Psoas muscle (tissue), 8 donors: ENCODE results near the gene SP3. TPM values are rescaled to one million over a fixed set of nuclear protein-coding genes. Genes with fewer than 3 reads are reported as not detected.
A peak's percentile ranks its signal among the peaks of the same experiment; 100 is the strongest.

Experiments
- ATAC-seq, 4 donors: fragments of 200-7000 bp; cut with Tn5 transposase; one replicate each; pipeline ENCODE4 v1.9.1; 2020; ENCODE audit warnings: moderate library complexity in 3 of 4, mild to moderate bottlenecking in 2 of 4
- DNase-seq, 2 donors: peaks; one replicate each; pipeline ENCODE4 v3.0.0-alpha.2; 2020
- H3K27ac ChIP-seq: fragments of 200-600 bp; one replicate; pipeline ENCODE4 v1.8.0; 2022
- H3K27me3 ChIP-seq, 3 donors: fragments of 200-600 bp in 1 of 3; one replicate each; pipeline versions ENCODE4 v1.6.1 to v1.8.0; 2013 to 2022; ENCODE audit warnings: low read length in 2 of 3, mild to moderate bottlenecking in 2 of 3, moderate library complexity in 1 of 3; ENCODE audit not compliant: insufficient read depth in 3 of 3
- H3K36me3 ChIP-seq, 2 donors: fragments of 200-600 bp in 1 of 2; one replicate each; pipeline versions ENCODE4 v1.6.1 to v1.8.0; 2013 to 2022; ENCODE audit warnings: low read depth in 1 of 2, mild to moderate bottlenecking in 1 of 2, moderate library complexity in 1 of 2; ENCODE audit not compliant: insufficient read depth in 1 of 2
- H3K4me1 ChIP-seq: fragments of 200-600 bp; one replicate; pipeline ENCODE4 v1.8.0; 2022
- H3K4me3 ChIP-seq: fragments of 200-600 bp; one replicate; pipeline ENCODE4 v1.8.0; 2022; ENCODE audit warnings: mild to moderate bottlenecking
- H3K9me3 ChIP-seq: fragments of 200-600 bp; one replicate; pipeline ENCODE4 v1.8.0; 2022
- CTCF ChIP-seq: fragments of 200-600 bp; IDR thresholded peaks from one replicate; pipeline ENCODE4 v1.8.0; 2022; ENCODE audit warnings: antibody characterized with exemption
- WGBS, 3 donors: extraction: QIAGEN DNeasy Blood & Tissue Kit; methylation state at CpG; one replicate each; pipeline versions ENCODE4 v1.1.6 to v1.1.7; 2013; 5-methylcytosine and 5-hydroxymethylcytosine counted together
- intact Hi-C, 2 donors: fragments of 100-400 bp; cut with DNase I; formaldehyde crosslinking; loops; one replicate each; pipeline versions ENCODE4 v1.11.0 to v1.14.2; 2022
- polyA plus RNA-seq, 3 donors: library from polyadenylated mRNA; stranded (reverse); fragments of 200-250 nt; gene quantifications; one replicate each; pipeline ENCODE4 v1.2.3, GENCODE V29; 2013
- total RNA-seq, 4 donors: library from RNA; stranded (reverse); fragmentation: NEBNext Ultra II Directional in 2 of 4; extraction: Animal tissue kit (Norgen Biotek cat#: 25700) in 2 of 4; gene quantifications; one replicate each; pipeline versions ENCODE4 v1.2.1 to v1.2.4, GENCODE V29; 2021 to 2023
- donor health status: healthy with polysubstance abuse.
- donor health status: DM: no; HTN: no; CAD: no; lungs with moderate emphysema.
- donor health status: Bipolar disorder and iron deficiency.
- donor health status: healthy.
- donor health status: DM: yes; HTN: yes; CAD: no.
- donor health status: DM: no; HTN: no; CAD: no.
- donor health status: DM: no; HTN: no; CAD: no.
- donor health status: DM: yes; HTN: yes; CAD: no.

The SP3 gene
- total and polyA plus RNA-seq, 7 donors, result 13.9 to 52.0 (median 38.2) TPM

GRCh38 chr2:173865971-173866873 lies 99.0 kb downstream of the SP3 start:
- ATAC-seq (no peak), DNase-seq (no peak)
- Histone ChIP-seq H3K9me3 (no peaks in the 10 kb centered on the region), H3K27me3 (no peaks in the 10 kb centered on the region), H3K27ac (no peak overlapping the region), H3K4me1 (peaks cover 5% of the 10 kb centered on the region), H3K36me3 (no peaks in the 10 kb centered on the region), H3K4me3 (no peak overlapping the region)
- intact Hi-C loops, result no loop called here
- TF ChIP-seq CTCF, result no peak
- WGBS, 3 donors, result 61 to 68% (median 66%) methylated on average over 12 of the region's 12 CpGs

DNA sequence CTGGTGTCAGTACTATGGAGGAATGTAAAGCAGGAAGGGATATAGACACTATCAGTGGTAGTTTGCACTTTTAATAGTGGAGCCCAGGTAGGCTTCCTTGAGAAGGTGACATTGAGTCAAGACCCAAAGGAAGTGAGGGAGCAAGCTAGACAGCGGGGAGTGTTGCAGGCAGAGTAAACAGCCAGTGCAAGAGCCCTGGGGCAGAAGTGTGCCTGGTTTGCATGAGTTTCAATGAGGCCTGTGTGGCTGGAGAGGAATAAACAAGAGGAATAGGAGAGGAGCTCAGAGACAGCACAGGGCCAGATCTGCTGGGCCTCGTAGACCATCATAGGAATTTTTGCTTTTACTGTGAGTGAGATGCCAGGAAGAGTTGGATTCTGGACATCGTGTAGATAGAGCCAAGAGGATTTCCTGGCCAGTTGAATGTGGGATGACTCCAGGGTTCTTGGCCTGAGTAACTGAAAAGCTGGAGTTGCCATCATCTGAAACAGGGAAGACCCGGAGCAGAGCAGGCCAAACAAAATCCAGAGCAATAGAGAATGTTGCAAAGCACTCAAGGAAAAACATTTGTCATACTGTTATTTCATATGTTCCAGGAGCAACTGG lies 102.5 kb downstream of the SP3 start:
- peaks cover 5% of the 10 kb centered on the region for H3K4me1 ChIP-seq
- 41 to 50% (median 46%) methylated on average over 4 of the region's 4 CpGs for WGBS, 3 donors
- intact Hi-C loops, result no loop called here
- H3K27ac ChIP-seq, result no peak overlapping the region
- no peak for DNase-seq
- no peaks in the 10 kb centered on the region for H3K27me3 ChIP-seq
- H3K4me3 ChIP-seq, result no peak overlapping the region
- H3K36me3 ChIP-seq, result no peaks in the 10 kb centered on the region
- no peaks in the 10 kb centered on the region for H3K9me3 ChIP-seq
- no peak for TF ChIP-seq CTCF
- peak in 1 of 4 donors; percentile 42 for ATAC-seq

DNA sequence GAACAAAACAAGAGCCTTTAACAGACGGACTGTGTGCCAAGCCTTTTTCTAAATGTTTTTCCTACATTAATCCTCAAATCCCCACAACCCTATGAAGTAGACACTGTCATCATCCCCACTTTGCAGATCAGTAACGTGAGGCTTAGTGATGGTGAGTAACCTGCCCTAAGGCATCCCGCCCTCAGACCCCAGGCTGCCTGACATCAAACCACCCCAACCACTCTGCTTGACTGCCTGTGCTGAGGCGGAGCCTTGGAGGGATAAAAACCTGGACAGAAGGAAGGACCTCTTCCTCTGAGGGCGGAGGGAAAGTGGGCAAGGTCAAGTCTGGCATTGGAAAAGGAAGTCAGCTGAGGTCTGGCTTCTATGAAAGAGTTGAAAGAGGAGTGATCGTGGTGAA lies 104.6 kb downstream of the SP3 start:
- Histone ChIP-seq H3K36me3 (no peaks in the 10 kb centered on the region), H3K4me1 (no peaks in the 10 kb centered on the region), H3K27ac (no peak overlapping the region), H3K9me3 (no peaks in the 10 kb centered on the region), H3K27me3 (no peaks in the 10 kb centered on the region), H3K4me3 (no peak overlapping the region)
- intact Hi-C loops, result no loop called here
- ATAC-seq (no peak), DNase-seq (no peak)
- TF ChIP-seq CTCF, result no peak
- WGBS, 3 donors, result 85 to 89% (median 87%) methylated on average over 6 of the region's 6 CpGs

DNA sequence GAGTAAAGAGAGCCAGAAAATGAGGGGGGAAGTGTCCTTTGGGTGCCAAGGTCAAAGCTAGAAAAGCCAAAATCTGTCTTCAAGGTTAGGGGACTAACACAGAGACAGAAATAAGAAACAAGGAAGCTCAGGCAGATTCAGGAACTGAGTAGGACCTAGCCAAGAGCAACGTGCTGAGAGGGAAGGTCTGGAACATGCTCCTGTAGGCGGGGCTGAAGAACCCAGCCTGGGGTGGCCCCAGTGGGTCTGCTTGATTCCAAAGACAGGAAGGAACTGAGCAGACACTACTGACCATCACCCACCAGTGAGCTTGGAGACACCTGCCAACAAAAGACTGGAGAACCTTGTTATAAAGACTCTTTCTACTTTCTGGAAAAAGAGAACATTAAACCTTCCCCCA lies 105.1 kb downstream of the SP3 start:
- H3K36me3 ChIP-seq, result no peaks in the 10 kb centered on the region
- no peak for DNase-seq
- no peak overlapping the region for H3K27ac ChIP-seq
- intact Hi-C loops, result no loop called here
- no peaks in the 10 kb centered on the region for H3K9me3 ChIP-seq
- H3K4me1 ChIP-seq, result peaks cover 3% of the 10 kb centered on the region
- no peak for TF ChIP-seq CTCF
- H3K27me3 ChIP-seq, result no peaks in the 10 kb centered on the region
- WGBS, 3 donors, result 53 to 63% (median 57%) methylated on average over 2 of the region's 2 CpGs
- H3K4me3 ChIP-seq, result no peak overlapping the region
- no peak for ATAC-seq
